NCI-H446 treated with DMSO at 0.1 percent for 48 hours (cell line): Measurements from ENCODE around the gene TLL2.

Experiments used
- DNase-seq: peaks from one replicate; lab custom pipeline; 2025; lab: John Stamatoyannopoulos, UW

TLL2 gene

DNA sequence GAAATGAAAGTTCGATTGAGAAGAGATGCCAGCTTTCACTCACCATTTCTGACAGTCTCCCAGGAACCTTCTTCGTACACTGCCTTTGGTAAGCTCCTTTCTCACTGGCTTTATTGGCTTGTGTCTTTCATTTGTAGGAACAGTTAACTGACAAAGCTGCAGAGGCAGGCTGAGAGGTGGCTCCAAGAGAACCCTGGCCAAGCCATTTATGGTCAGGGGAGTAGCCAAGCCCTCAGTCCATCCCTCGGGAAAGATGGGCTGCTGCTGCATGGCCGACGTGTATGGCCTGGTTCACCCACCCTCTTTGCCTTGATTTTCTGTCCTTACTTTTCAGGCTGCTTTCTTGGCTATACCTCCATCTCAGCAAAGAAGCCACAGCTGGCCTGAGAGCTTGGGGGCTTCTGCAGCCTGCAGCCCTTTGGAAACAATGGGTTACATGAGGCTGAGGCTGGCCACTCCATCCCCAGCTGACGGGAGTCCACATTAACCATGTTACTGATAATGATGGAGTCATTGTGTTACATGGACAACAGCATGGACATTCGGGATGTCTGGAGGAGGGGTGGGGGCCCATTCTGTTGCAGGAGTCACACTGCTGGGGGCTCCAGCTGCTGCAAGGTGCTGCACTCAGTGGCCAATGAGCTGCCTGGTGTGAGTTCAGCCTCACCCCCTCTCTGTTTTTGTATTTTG is 154.7 kb downstream of the TLL2 start, which contains the start of gene OPALIN:
TSS of gene OPALIN (minus strand) at position 152 of the 690 bp plus-strand sequence. CDS start at position 46, 106 bp downstream.
- DNase-seq, result no peak

GRCh38 chr10:96357038-96357620 is 156.6 kb downstream of the TLL2 start:
- no peak for DNase-seq

GRCh38 chr10:96352582-96352981 is 161.1 kb downstream of the TLL2 start:
- no peak for DNase-seq

GRCh38 chr10:96352027-96352426 is 161.7 kb downstream of the TLL2 start:
- no peak for DNase-seq

DNA sequence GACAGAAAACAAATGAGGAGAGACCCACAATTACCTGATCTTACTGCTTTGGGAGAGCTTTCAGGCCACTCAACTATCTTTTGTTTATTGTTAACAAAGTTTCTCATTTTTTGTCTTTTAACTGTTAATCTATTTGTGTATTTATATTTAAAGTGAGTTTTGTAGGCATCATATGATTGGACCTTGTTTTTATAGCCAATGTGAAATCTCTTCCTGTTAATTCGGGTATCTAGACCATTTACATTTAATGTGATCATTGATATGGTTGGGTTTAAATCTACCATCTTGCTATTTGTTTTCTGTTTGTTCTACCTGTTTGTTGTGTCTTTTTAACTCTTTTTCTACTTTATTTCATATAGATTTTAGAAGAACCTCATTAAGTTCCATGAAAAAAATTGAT is 167.4 kb downstream of the TLL2 start:
- no peak for DNase-seq

- no peak for DNase-seq
Measured at GRCh38 chr10:96345222-96345621, 168.5 kb downstream of the TLL2 start.

DNA sequence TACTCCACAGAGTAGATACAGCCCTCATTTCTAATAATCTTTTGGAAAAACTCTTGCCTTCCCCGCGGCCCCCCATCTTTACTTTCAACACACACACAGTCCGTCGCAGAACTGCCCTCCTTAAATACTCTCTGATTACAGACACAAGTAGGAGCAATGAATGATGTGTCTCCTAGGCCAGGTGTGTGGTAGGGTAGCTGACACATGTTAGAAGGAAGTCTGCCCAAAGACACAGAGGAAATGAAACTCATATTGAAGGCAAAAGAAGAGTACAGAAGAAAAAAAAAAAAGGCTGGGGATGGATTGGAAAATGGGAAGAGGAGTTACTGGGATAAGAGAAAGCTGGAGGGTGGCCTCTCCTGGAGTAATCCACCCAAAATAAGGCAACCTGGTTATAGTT is 169.5 kb downstream of the TLL2 start:
- DNase-seq, result no peak

DNA sequence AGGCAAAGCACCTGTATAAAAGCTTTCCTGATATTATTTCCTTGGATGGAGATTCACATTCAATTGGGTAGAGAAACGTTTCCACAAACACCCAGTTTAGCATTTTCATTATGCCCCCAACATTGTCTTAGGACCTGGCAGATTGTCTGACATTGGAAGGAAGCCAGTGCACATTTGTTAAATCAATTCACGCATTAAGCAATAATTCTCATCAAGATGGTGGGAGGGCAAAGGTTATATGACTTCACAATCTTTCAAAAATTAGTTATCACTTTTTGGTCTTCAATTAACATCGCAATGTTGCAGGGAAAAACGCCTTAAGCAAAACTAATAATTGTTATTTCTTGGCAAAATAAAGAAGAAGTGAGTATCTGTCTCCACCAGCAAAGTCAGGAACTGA is 171.3 kb downstream of the TLL2 start:
- no peak for DNase-seq

- no peak for DNase-seq
Measured at GRCh38 chr10:96341219-96342182, 172.2 kb downstream of the TLL2 start.

GRCh38 chr10:96339956-96340904 is 173.5 kb downstream of the TLL2 start:
- peak; percentile 18 for DNase-seq

GRCh38 chr10:96339383-96339782 is 174.3 kb downstream of the TLL2 start:
- no peak for DNase-seq

DNA sequence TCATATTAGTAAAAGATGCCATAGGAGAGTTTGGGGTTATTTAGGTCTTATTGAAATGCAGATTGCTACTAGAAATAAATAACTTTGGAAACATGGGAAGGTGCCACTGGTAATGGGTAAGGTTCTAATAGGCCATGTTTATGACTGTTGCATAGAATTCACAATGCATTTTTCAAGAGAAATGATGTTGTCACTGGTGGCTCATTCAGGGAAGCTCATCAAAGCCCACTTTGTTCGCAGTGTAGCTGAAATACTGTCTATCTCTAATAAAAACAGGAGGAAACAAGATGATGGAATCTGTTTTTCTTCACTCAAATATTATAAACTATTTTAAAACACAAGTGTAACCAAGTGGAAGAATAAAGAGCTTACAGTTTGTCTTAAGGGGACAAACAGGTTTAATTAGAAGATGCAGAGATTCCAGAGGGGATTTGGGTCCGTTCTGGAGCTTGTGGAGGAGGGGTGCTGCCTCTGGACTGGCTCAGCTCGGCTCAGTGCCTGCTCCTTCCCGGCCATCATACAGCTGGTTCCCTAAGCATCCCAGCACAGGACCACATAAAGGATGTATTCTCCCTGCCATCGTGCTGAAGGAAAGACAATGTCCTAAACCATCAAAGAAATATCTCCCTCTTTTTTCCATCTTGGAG is 175.3 kb downstream of the TLL2 start:
- no peak for DNase-seq

DNA sequence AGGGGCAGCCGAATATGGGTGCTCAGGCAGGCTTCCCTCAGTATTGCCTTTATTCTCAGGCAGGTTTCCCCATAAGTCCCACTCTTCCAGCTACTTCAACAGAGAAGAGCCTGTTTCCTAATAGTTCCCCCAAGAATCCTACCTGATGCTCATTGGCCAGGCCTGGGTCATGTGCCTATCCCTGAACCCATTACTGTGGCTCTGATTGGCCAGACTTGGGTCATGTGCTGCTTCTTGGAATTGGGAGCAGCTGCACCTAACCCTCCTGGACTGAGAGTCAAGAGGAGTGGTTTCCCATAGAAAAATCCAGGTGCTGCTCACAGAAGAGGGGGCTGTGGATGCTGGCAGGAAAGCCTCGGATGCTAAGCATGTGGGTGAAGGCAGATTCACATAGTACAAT is 176.6 kb downstream of the TLL2 start:
- no peak for DNase-seq

- no peak for DNase-seq
Measured at GRCh38 chr10:96334616-96335526, 178.9 kb downstream of the TLL2 start.

DNA sequence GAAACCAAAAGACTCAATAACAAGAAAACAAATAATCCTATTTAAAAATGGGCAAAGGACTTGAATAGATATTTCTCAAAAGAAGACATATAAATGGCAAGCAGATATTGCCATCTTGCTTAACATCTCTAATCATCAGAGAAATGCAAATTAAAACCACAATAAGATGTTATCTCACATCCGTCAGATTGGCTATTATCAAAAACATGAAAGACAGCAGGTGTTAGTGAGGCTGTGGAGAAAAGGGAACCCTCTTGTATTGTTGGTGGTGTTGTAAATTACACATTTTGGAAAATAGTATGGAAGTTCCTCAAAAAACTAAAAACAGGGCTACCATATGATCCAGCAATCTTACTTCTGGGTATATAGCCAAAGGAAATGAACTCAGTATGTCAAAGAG is 180.6 kb downstream of the TLL2 start:
- DNase-seq, result no peak

- no peak for DNase-seq
Measured at GRCh38 chr10:96327462-96327861, 186.3 kb downstream of the TLL2 start.

DNA sequence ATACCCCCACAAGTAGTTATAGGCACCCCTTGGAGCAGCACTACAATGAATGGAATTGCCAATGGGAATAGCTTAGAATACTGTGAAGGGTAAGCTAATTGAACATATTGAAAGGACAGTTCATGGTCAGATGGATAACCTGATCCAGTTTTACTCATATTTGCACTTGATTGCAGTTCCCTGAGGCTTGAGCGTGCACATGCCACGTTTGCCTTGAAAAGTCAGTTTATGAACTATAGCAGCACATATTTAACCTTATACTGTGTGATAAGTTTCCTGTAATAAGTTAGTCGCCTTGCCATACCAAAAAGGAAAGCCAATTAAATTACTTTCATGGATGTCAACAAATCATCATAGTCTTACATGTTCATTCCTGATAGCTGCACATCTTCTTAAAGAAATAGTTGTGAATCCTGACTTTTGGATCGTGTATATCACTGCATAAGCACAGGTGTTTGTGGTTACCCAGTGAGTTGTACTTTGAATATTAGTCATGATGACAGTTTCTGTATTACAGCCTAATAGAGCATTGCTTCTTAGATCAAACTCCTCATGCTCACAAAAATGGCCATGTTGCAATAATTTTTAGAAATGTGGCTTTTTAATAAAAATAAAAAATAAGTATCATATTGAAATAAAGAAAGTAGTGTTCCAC is 187.9 kb downstream of the TLL2 start:
- no peak for DNase-seq

- DNase-seq, result no peak
Measured at GRCh38 chr10:96324447-96324846, 189.3 kb downstream of the TLL2 start.

- DNase-seq, result no peak
Measured at GRCh38 chr10:96322275-96322674, 191.5 kb downstream of the TLL2 start.
